IMR-90 (cell line): Measurements from ENCODE around the gene ICAM1.

Source experiments
- BHLHE40 ChIP-seq: fragments of 150-350 bp; IDR thresholded peaks from 2 replicates; pipeline ENCODE4 v1.6.1; 2016; ENCODE audit warnings: mild to moderate bottlenecking, low read depth, low read length
- CEBPB ChIP-seq: IDR thresholded peaks from 2 replicates; pipeline ENCODE4 v1.6.1; 2012; ENCODE audit warnings: low read depth, low read length, improper control_type of control experiment
- ELK1 ChIP-seq: fragments of 150-350 bp; IDR thresholded peaks from 2 replicates; pipeline ENCODE4 v1.6.1; 2016; ENCODE audit warnings: low read depth, mild to moderate bottlenecking, low read length, moderate library complexity, borderline replicate concordance
- FOS ChIP-seq: fragments of 150-350 bp; IDR thresholded peaks from 2 replicates; pipeline ENCODE4 v1.6.1; 2016; ENCODE audit warnings: low read depth, low read length
- MAFK ChIP-seq: IDR thresholded peaks from 2 replicates; pipeline ENCODE4 v1.6.1; 2012; ENCODE audit warnings: low read depth, low read length, improper control_type of control experiment
- MXI1 ChIP-seq: IDR thresholded peaks from 2 replicates; pipeline ENCODE4 v1.6.1; 2012; ENCODE audit warnings: low read depth, mild to moderate bottlenecking, low read length, moderate library complexity, borderline replicate concordance
- NFE2L2 ChIP-seq: fragments of 150-350 bp; IDR thresholded peaks from 2 replicates; pipeline ENCODE4 v1.6.1; 2016; ENCODE audit warnings: low read depth, mild to moderate bottlenecking, low read length
- POLR2A ChIP-seq: IDR thresholded peaks from 2 replicates; pipeline ENCODE4 v1.6.1; 2012; ENCODE audit warnings: mild to moderate bottlenecking, low read depth, low read length
- RAD21 ChIP-seq: IDR thresholded peaks from 2 replicates; pipeline ENCODE4 v1.6.1; 2012; ENCODE audit warnings: low read length, improper control_type of control experiment
- RCOR1 ChIP-seq: IDR thresholded peaks from 2 replicates; pipeline ENCODE4 v1.6.1; 2012; ENCODE audit warnings: mild to moderate bottlenecking, low read length, improper control_type of control experiment; ENCODE audit not compliant: insufficient replicate concordance
- RFX5 ChIP-seq: IDR thresholded peaks from 2 replicates; pipeline ENCODE4 v1.8.0; 2012; ENCODE audit warnings: low read depth, mild to moderate bottlenecking, low read length, moderate library complexity
- SMC3 ChIP-seq: fragments of 150-350 bp; IDR thresholded peaks from 2 replicates; pipeline ENCODE4 v1.6.1; 2016; ENCODE audit warnings: low read depth, mild to moderate bottlenecking, antibody characterized with exemption, low read length, moderate library complexity
- USF2 ChIP-seq: fragments of 150-350 bp; IDR thresholded peaks from 2 replicates; pipeline ENCODE4 v1.6.1; 2017; ENCODE audit warnings: mild to moderate bottlenecking, antibody characterized with exemption, low read length, low read depth
- TF ChIP-seq, protein P1 (sequence below): conservative IDR thresholded peaks from 2 replicates; pipeline ENCODE4 v1.5.1; 2012; ENCODE audit warnings: mild to moderate bottlenecking, low read depth, low read length, improper control_type of control experiment

DNA sequence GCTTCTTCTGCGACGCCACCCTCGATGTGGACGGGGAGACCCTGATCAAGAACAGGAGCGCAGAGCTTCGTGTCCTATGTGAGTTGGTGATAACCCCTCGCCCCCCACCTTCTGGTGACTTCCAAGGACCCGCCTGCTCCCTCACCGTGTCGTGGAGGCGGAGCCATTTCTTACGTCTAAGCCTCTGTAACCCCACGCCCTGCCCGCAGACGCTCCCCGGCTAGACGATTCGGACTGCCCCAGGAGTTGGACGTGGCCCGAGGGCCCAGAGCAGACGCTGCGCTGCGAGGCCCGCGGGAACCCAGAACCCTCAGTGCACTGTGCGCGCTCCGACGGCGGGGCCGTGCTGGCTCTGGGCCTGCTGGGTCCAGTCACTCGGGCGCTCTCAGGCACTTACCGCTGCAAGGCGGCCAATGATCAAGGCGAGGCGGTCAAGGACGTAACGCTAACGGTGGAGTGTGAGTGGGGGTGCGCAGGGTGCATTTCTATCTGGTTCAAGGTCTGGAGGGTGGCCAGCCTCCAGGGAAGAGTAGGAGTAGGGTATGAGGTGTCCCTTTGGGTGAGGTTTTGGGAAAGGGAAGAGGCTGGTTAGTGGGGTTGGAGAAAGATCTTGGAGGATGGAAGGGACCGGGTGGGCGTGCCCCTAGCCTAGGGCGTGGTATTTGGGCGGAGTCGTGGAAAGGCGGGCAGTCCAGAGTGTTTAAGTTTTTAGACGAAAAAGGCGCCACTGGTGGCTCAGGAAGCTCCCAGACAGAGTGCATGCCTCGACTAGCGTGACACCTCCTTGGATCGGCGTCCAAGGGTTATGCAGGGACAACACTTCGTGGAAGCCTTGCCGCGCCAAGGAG is 22.1 kb downstream of the ICAM1 start:
- TF ChIP-seq POLR2A = no peak
- no peak for TF ChIP-seq USF2
- TF ChIP-seq, protein P1, sequence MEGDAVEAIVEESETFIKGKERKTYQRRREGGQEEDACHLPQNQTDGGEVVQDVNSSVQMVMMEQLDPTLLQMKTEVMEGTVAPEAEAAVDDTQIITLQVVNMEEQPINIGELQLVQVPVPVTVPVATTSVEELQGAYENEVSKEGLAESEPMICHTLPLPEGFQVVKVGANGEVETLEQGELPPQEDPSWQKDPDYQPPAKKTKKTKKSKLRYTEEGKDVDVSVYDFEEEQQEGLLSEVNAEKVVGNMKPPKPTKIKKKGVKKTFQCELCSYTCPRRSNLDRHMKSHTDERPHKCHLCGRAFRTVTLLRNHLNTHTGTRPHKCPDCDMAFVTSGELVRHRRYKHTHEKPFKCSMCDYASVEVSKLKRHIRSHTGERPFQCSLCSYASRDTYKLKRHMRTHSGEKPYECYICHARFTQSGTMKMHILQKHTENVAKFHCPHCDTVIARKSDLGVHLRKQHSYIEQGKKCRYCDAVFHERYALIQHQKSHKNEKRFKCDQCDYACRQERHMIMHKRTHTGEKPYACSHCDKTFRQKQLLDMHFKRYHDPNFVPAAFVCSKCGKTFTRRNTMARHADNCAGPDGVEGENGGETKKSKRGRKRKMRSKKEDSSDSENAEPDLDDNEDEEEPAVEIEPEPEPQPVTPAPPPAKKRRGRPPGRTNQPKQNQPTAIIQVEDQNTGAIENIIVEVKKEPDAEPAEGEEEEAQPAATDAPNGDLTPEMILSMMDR = no peak
- no peak for TF ChIP-seq SMC3
- no peak for TF ChIP-seq RFX5
- TF ChIP-seq NFE2L2 = no peak
- TF ChIP-seq BHLHE40 = no peak
- TF ChIP-seq FOS = no peak
- TF ChIP-seq MAFK = no peak
- no peak for TF ChIP-seq RAD21
- no peak for TF ChIP-seq MXI1
- TF ChIP-seq RCOR1 = no peak
- TF ChIP-seq CEBPB = no peak
- TF ChIP-seq ELK1 = no peak
